Activated naive CD8-positive, alpha-beta T cell (primary cell): ENCODE measurements around the gene GRIP2.

Experiments
- H3K27ac Mint-ChIP-seq: one replicate; pipeline ENCODE4 v1.8.0; 2021; ENCODE audit warnings: mixed read lengths
- H3K27me3 Mint-ChIP-seq: one replicate; pipeline ENCODE4 v1.8.0; 2021; ENCODE audit warnings: mixed read lengths
- H3K36me3 Mint-ChIP-seq: one replicate; pipeline ENCODE4 v1.8.0; 2021; ENCODE audit warnings: mixed read lengths
- H3K4me1 Mint-ChIP-seq: one replicate; pipeline ENCODE4 v1.8.0; 2021; ENCODE audit warnings: low read depth, mixed read lengths
- H3K4me3 Mint-ChIP-seq: one replicate; pipeline ENCODE4 v1.8.0; 2021; ENCODE audit warnings: mild to moderate bottlenecking, mixed read lengths
- H3K9me3 Mint-ChIP-seq: one replicate; pipeline ENCODE4 v1.8.0; 2021; ENCODE audit warnings: low read depth, mixed read lengths

GRIP2 gene

DNA sequence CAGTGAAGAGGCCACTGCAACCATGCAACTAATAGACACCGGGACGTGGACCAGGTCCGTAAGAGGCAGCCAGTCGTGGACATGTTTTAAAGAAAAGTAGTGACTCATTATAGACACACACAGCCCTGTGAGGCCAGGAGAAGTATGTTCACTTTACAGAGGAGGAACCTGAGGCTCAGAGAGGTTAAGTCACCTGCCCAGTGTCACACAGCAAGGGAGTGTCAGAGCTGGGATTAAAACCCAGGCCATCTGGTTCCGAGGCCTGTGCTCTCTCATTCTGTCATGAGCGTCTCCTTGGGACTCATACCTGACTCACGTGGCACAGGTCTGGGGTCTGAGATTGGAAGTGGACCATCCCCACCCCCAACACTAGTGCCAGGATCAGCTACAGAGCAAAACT, 28.1 kb upstream of the GRIP2 start:
- Mint-ChIP-seq H3K36me3 (no peaks in the 10 kb centered on the region), H3K4me3 (no peak overlapping the region), H3K9me3 (no peaks in the 10 kb centered on the region), H3K4me1 (peaks cover 6% of the 10 kb centered on the region), H3K27me3 (peaks cover 1% of the 10 kb centered on the region), H3K27ac (no peak overlapping the region)

DNA sequence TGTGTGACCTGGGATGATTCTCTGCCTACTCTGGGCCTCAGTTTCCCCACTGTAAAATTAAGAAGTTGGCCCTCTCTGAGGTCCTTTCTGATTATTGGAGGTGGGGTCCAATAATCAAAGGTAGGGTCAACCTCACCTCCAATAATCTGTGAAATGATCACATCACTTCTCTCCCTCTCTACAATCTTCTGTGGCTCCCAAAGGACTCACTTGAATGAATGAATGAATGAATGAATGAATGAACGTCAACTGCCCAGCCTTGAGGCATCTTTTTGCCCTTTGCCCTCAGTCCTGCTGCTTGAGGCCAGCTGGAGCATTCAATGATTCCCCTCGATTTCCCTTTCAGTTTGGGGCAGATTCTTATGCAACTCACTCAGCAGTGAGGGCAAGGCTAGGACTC, 26.7 kb upstream of the GRIP2 start:
- H3K27ac Mint-ChIP-seq, result no peak overlapping the region

GRCh38 chr3:14565868-14566588, 25.9 kb upstream of the GRIP2 start:
- Mint-ChIP-seq H3K4me3 (no peak overlapping the region), H3K27me3 (peaks cover 2% of the 10 kb centered on the region), H3K9me3 (no peaks in the 10 kb centered on the region), H3K4me1 (peaks cover 6% of the 10 kb centered on the region), H3K36me3 (no peaks in the 10 kb centered on the region), H3K27ac (no peak overlapping the region)

More for the DNA sequence above, 26.7 kb upstream of the GRIP2 start:
- Mint-ChIP-seq H3K4me3 (no peak overlapping the region), H3K4me1 (peaks cover 6% of the 10 kb centered on the region), H3K9me3 (no peaks in the 10 kb centered on the region), H3K36me3 (no peaks in the 10 kb centered on the region), H3K27me3 (peaks cover under 1% of the 10 kb centered on the region)

DNA sequence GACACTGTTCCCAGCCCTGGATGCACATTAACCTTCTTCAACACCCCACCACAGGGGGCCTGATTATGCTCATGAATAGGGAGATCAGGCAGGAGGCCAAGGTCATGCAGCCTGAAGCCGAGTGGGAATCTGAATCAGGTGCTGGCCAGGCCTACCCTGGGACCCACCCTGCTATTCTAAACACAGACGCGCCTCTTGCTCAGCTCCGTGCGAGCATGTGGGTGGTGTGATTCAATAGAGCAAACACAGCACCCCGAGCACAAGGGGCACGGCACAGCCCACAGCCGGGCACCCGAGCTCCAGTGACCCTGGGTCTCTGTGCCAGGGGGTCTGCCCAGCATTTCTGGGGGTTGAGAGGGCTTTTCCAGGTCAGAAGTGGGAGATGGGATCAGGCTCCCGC, 24.6 kb upstream of the GRIP2 start:
- Mint-ChIP-seq H3K27me3 (peaks cover 4% of the 10 kb centered on the region), H3K4me1 (peaks cover 2% of the 10 kb centered on the region), H3K4me3 (no peak overlapping the region), H3K36me3 (no peaks in the 10 kb centered on the region), H3K9me3 (no peaks in the 10 kb centered on the region), H3K27ac (no peak overlapping the region)

DNA sequence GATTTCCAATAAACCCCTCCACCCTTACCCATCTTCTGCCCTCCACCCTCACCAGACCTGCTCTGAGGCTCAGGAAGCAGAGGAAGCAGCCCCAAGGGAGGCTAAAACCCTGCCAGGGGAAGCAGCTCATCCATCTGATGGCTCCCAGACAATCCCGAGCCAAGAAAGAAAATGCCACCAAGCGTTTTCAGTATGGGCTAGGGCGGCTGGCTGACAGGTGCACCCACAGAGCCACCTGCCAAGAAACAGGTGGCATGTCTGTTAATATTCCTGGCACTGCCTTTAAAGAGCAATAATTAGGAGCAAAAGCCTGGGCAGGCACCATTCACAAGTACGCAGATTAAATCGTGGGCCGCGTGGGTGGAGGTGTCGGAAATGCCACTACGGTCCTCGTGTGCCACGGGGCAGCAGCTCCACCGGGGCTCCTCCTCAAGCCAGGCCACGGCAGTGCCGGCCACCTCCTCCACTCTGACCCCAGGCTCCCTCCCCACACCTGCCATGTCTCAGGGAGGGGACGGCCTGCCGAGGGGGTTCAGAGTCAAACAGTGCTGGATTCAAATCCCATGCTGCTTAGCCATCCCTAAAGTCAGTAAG, 23.9 kb upstream of the GRIP2 start:
- Mint-ChIP-seq H3K27ac (no peak overlapping the region), H3K4me1 (no peaks in the 10 kb centered on the region), H3K9me3 (no peaks in the 10 kb centered on the region), H3K27me3 (peaks cover 4% of the 10 kb centered on the region), H3K4me3 (no peak overlapping the region), H3K36me3 (no peaks in the 10 kb centered on the region)

DNA sequence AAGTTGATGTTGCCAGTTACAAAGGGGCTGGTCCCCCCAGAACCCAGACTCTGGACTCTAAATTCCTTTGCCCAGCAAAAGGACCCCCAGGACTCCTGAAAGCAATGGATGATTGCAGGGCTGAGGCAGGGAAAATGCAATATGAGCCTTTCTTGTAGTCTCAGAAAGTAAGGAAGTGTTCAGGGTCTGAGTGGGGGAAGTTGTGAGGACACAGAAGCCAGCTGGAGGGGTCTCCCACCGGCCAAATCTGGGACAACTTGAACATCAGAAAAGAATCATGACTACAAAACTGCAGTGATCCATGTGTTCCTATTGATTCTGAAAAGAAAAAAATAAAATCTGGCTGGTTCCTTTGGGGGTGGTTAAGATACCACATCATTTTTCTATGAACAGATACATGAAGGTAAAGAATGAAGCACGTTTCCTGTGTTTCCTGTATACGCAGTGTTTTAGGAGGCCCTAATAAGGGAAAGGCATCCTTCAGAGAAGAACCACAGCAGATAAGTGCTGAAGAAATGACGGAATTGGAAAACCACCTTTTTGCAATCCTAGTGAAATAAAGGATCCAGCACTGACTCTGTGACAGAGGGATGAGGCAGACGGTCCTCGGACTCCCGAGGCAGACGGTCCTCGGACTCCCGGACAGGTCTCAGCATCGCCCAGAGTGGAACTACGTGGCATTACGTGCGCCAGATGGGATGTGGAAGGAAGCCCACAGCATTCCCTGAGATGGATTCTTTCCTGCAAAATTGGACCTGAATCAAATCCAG, 22.2 kb upstream of the GRIP2 start:
- peaks cover 4% of the 10 kb centered on the region for H3K27me3 Mint-ChIP-seq
- H3K9me3 Mint-ChIP-seq, result no peaks in the 10 kb centered on the region
- H3K27ac Mint-ChIP-seq, result no peak overlapping the region
- H3K36me3 Mint-ChIP-seq, result no peaks in the 10 kb centered on the region
- H3K4me1 Mint-ChIP-seq, result no peaks in the 10 kb centered on the region
- H3K4me3 Mint-ChIP-seq, result no peak overlapping the region

DNA sequence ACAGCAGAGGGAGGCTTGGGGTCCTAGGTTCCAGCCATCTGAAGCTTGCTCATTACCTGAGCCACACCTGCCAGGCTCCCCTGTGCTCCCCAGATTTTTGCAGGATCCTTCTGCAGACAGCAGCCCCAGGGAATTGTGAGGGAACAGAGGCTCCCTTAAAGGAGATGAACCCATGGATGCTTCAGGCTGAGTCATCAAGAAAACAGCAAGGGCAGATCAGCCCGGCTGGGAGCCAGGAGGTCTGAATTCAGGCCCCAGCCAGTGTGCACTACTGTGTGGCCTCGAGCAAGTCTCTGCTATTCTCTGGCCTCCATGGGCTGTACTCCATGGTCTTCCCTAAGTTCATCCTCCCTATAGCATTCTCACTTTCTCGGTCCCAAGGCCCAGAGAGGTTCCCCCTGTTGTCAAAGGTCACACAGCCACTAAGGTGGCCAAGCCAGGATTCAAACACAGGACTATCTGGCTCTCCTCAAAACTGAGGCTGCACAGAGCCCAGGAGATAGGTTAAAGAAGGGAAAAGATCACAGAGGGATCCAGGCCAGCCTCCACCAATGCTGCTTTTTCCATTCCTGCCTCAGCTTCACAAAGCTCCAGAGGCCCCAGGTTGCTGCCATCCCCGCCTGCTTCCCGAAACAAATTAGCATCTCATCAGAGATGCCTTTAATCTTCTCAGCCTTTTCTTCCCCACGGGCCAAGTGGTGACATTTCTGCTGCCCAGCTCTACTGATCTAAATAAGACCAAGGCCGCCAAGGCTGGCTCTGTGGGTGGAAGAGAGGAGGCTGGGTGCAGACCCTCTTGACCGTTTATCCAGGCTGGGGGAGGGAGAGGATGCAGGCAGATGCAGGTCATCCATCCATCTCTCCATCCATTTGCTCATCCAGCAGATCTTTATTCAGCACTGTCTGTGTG, 21.2 kb upstream of the GRIP2 start:
- H3K9me3 Mint-ChIP-seq, result no peaks in the 10 kb centered on the region
- no peak overlapping the region for H3K4me3 Mint-ChIP-seq
- H3K27ac Mint-ChIP-seq, result no peak overlapping the region
- H3K4me1 Mint-ChIP-seq, result peaks cover under 1% of the 10 kb centered on the region
- H3K27me3 Mint-ChIP-seq, result peaks cover 5% of the 10 kb centered on the region
- H3K36me3 Mint-ChIP-seq, result no peaks in the 10 kb centered on the region

DNA sequence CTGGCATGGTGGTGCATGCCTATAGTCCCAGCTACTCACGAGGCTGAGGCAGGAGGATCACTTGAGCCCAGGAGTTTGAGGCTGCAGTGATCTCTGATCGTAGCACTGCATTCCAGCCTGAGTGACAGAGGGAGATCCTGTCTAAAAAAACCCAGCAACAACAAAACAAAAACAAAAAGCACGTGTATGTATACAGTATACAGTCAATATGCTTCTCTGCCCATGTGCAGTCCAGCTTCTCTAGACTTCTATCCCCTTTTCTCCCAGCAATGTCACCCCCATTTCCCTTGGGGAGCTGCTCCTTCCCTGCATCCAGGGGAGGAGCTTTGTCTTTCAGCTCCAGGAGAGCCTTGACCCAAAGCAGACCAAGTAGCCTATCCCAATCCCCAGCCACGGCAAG, 20.0 kb upstream of the GRIP2 start:
- H3K36me3 Mint-ChIP-seq, result no peaks in the 10 kb centered on the region
- H3K9me3 Mint-ChIP-seq, result no peaks in the 10 kb centered on the region
- no peak overlapping the region for H3K4me3 Mint-ChIP-seq
- peaks cover 7% of the 10 kb centered on the region for H3K27me3 Mint-ChIP-seq
- H3K4me1 Mint-ChIP-seq, result peaks cover 6% of the 10 kb centered on the region
- no peak overlapping the region for H3K27ac Mint-ChIP-seq

- Mint-ChIP-seq H3K4me1 (peaks cover 8% of the 10 kb centered on the region), H3K36me3 (no peaks in the 10 kb centered on the region), H3K9me3 (no peaks in the 10 kb centered on the region), H3K4me3 (no peak overlapping the region), H3K27me3 (peaks cover 12% of the 10 kb centered on the region), H3K27ac (no peak overlapping the region)
Measured at GRCh38 chr3:14558029-14558428, 17.9 kb upstream of the GRIP2 start.

DNA sequence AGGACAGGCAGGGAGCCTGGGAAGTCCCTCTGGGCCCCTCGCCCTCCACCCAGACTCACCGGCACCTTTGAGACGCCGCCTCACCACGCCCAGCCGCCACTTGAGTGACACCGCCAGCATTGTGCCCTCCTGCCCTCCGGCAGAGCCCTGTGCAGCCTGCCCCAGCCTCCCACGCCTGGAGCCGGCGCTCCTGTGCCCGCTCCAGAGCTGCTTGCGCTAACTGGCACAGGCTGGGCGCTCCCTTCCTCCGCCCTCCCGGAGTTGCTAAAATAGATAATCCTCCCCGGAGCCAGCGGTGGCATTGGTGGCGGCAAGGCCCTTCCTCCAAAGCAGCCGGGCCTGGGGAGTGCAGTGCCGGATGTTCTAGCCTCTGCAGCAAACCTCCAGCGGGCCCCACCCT, 15.7 kb upstream of the GRIP2 start:
- no peaks in the 10 kb centered on the region for H3K9me3 Mint-ChIP-seq
- H3K27ac Mint-ChIP-seq, result no peak overlapping the region
- H3K27me3 Mint-ChIP-seq, result peaks cover 15% of the 10 kb centered on the region
- no peaks in the 10 kb centered on the region for H3K36me3 Mint-ChIP-seq
- peak overlapping the region; percentile 31 for H3K4me3 Mint-ChIP-seq
- H3K4me1 Mint-ChIP-seq, result peaks cover 8% of the 10 kb centered on the region

DNA sequence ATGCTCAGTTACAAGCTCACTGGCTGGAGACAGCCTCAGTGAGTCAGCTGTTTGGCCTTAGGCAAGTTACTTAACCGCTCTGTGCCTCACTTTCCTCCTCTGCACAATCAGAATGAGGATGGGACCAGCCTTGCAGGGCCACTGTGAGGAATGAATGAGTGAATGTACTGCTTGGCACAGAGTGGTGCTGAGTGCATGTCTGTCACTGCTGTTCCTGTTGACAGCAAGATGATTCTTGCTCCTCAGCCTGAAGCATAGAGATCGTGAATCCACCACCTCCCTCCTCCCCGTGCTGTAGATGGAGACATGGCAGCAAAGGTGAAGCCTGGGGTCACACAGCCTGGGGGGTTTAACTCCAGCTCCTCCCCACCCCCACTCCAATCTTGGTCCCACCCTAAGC, 14.6 kb upstream of the GRIP2 start:
- no peak overlapping the region for H3K4me3 Mint-ChIP-seq
- no peaks in the 10 kb centered on the region for H3K36me3 Mint-ChIP-seq
- H3K4me1 Mint-ChIP-seq, result peaks cover 8% of the 10 kb centered on the region
- H3K27me3 Mint-ChIP-seq, result peaks cover 12% of the 10 kb centered on the region
- no peaks in the 10 kb centered on the region for H3K9me3 Mint-ChIP-seq
- H3K27ac Mint-ChIP-seq, result no peak overlapping the region

- Mint-ChIP-seq H3K4me1 (peaks cover 8% of the 10 kb centered on the region), H3K36me3 (no peaks in the 10 kb centered on the region), H3K27ac (no peak overlapping the region)
Measured at GRCh38 chr3:14553871-14554270, 13.7 kb upstream of the GRIP2 start.

GRCh38 chr3:14552717-14553116, 12.6 kb upstream of the GRIP2 start:
- Mint-ChIP-seq H3K9me3 (no peaks in the 10 kb centered on the region), H3K4me1 (peaks cover 9% of the 10 kb centered on the region), H3K36me3 (no peaks in the 10 kb centered on the region), H3K27me3 (peaks cover 22% of the 10 kb centered on the region), H3K4me3 (no peak overlapping the region), H3K27ac (no peak overlapping the region)

More at GRCh38 chr3:14553871-14554270, 13.7 kb upstream of the GRIP2 start:
- no peak overlapping the region for H3K4me3 Mint-ChIP-seq
- H3K27me3 Mint-ChIP-seq, result peaks cover 17% of the 10 kb centered on the region
- no peaks in the 10 kb centered on the region for H3K9me3 Mint-ChIP-seq

DNA sequence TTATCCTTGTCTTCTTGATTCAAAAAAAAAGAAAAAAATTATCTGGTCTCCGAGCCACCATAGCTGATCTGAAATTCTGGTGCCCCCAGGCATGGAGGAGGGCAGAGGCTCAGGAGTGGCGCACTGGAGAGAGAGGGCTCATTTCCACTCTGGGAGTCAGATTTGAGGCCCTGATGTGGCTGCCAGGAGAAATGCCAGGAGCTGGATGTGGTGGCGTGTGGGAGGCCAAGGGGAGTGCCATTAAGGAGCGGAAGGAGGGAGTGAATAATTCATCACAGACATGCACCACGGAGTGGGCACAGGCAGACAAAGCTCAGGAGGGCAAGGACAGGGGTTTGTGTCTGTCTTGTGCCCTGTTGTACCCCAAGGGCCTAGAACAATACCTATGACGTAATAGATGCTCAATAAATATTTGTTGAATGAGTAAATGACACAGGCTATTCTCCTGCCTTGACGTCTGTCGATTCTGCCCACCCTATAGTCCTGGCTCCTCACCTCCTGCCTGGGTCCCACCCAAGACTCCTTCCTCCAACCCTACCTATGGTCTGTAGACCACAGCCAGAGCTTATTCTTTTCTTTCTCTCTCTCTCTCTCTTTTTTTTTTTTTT, 12.0 kb upstream of the GRIP2 start:
- Mint-ChIP-seq H3K27me3 (peaks cover 23% of the 10 kb centered on the region), H3K27ac (no peak overlapping the region), H3K36me3 (no peaks in the 10 kb centered on the region), H3K4me3 (no peak overlapping the region), H3K9me3 (no peaks in the 10 kb centered on the region), H3K4me1 (peaks cover 9% of the 10 kb centered on the region)
